Stomach smooth muscle (tissue), 2 donors: Measurements from ENCODE around the gene SHANK1.
A peak's percentile ranks its signal among the peaks of the same experiment; 100 is the strongest.

ENCODE experiments used
- H3K27ac ChIP-seq: one replicate; pipeline ENCODE4 v1.7.0; 2013; ENCODE audit warnings: mild to moderate bottlenecking, low read length, inconsistent platforms
- H3K27me3 ChIP-seq, 2 donors: one replicate each; pipeline ENCODE4 v1.7.0; 2013; ENCODE audit warnings: low read length in 2 of 2; ENCODE audit not compliant: insufficient read depth in 2 of 2, control insufficient read depth in 1 of 2
- H3K36me3 ChIP-seq, 2 donors: one replicate each; pipeline ENCODE4 v1.7.0; 2013; ENCODE audit warnings: low read length in 2 of 2; ENCODE audit not compliant: control insufficient read depth in 2 of 2, insufficient read depth in 2 of 2
- H3K4me1 ChIP-seq: one replicate; pipeline ENCODE4 v1.7.0; 2013; ENCODE audit warnings: low read length; ENCODE audit not compliant: control insufficient read depth, insufficient read depth
- H3K4me3 ChIP-seq, 2 donors: one replicate each; pipeline ENCODE4 v1.7.0; 2013; ENCODE audit warnings: low read length in 2 of 2
- H3K9ac ChIP-seq, 2 donors: one replicate each; pipeline ENCODE4 v1.7.0; 2013; ENCODE audit warnings: low read length in 2 of 2, mild to moderate bottlenecking in 1 of 2
- H3K9me3 ChIP-seq, 2 donors: one replicate each; pipeline ENCODE4 v1.7.0; 2013; ENCODE audit warnings: low read length in 2 of 2; ENCODE audit not compliant: control insufficient read depth in 2 of 2
- donor health status: healthy.
- donor health status: Pancreatic carcinoma.

The SHANK1 gene

DNA sequence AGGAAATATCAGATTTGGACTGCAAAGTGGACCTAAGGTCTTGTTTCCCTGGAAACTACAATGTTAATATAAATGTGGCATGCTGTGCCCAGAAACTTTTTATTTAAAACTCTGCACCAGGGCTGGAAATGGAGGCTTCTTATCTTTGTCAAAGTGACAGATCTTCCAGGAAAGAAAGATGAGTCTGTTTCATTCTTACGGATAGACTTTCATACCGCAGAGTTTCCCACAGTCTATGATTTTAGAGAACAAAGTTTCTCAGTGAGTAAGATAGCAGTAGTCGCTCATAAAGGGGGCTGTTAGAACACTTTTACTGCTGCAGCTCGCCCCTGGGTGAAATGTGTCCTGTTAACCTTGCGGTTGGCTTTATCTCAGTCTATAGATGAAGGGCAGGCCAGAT, 10.3 kb upstream of the SHANK1 start:
- Histone ChIP-seq H3K9me3 (no peaks in the 10 kb centered on the region), H3K4me1 (peaks cover 14% of the 10 kb centered on the region), H3K9ac (no peak overlapping the region), H3K4me3 (no peak overlapping the region), H3K27ac (no peak overlapping the region), H3K27me3 (peaks cover 16 to 24% of the 10 kb centered on the region in 2 donors), H3K36me3 (no peaks in the 10 kb centered on the region)

DNA sequence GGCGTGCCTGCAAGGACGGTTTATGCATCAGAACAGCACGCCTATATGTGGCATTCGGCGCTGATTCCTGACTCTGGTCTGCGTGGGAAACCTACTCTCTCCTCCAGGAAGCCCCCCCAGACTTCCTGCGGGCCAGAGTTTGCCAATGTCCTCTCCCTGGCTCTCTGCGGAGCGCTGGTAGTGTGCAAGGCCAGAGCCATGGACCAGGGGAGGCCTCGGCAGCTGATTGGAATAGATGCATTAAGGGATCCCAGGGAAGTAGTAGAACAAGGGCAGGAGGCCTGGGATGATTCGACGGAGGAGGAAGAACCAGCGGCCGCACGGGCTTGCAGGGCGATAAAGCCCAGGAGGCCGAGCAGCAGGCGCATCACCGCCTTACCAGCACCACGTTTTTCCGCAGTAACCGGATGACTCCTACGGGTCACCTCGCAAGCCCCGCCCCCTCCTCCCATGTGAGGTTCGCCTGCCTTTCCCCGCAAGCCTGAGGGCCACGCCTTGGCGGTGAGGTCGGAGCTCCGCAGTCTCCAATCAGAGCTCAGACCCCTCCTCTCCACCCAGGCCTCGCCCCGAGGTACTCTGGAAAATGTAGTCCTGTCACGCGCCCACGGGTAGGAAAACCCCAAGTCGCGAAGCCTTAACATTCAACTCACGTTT, 8.6 kb upstream of the SHANK1 start:
- H3K4me3 ChIP-seq, result peak overlapping the region in 1 of 2 donors; percentile 22
- H3K9me3 ChIP-seq, result no peaks in the 10 kb centered on the region
- peaks cover 21 to 27% of the 10 kb centered on the region in 2 donors for H3K27me3 ChIP-seq
- H3K9ac ChIP-seq, result no peak overlapping the region
- no peak overlapping the region for H3K27ac ChIP-seq
- peaks cover 22% of the 10 kb centered on the region for H3K4me1 ChIP-seq
- H3K36me3 ChIP-seq, result no peaks in the 10 kb centered on the region

DNA sequence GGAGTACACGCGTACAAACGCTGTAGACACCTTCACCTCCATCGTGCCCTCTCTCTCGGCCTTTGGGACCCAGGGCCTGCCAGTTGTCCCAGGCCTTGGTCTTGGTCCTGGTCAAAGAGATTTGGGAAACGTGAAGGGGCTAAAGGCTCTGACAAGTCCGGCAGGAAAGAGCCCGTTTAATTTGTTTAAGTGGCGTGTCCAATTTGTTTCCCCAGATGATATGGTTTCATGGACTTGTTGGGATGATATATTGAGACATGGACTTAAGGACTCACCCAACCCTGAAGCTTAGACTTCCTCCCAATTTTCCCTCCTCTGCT, 6.3 kb upstream of the SHANK1 start:
- peaks cover 25% of the 10 kb centered on the region for H3K4me1 ChIP-seq
- no peaks in the 10 kb centered on the region for H3K36me3 ChIP-seq
- H3K9ac ChIP-seq, result peak overlapping the region in 1 of 2 donors; percentile 75
- H3K27ac ChIP-seq, result no peak overlapping the region
- H3K4me3 ChIP-seq, result peak overlapping the region; percentile 67 to 78
- no peaks in the 10 kb centered on the region for H3K9me3 ChIP-seq
- peaks cover 26 to 35% of the 10 kb centered on the region in 2 donors for H3K27me3 ChIP-seq

DNA sequence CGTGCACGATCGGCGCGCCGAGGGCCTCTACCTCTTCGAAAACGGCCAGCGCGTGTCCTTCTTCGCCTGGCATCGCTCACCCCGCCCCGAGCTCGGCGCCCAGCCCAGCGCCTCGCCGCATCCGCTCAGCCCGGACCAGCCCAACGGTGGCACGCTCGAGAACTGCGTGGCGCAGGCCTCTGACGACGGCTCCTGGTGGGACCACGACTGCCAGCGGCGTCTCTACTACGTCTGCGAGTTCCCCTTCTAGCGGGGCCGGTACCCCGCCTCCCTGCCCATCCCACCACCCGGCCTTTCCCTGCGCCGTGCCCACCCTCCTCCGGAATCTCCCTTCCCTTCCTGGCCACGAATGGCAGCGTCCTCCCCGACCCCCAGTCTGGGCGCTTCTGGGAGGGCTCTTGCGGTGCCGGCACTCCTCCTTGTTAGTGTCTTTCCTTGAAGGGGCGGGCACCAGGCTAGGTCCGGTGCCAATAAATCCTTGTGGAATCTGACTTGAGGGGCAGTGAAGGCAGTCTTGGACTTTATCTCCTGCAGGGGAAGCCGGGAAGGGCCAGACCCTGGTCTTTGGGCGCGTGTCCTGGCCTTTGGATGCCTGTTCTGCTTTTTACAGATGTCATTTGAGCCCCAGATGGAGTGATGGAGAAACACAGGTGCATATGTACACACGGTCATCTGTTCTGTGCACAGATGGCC, 5.8 kb upstream of the SHANK1 start:
- Histone ChIP-seq H3K36me3 (no peaks in the 10 kb centered on the region), H3K27me3 (peaks cover 29 to 36% of the 10 kb centered on the region in 2 donors), H3K9ac (peak overlapping the region; percentile 68 to 75), H3K9me3 (no peaks in the 10 kb centered on the region), H3K4me3 (peak overlapping the region; percentile 67 to 78), H3K4me1 (peaks cover 25% of the 10 kb centered on the region), H3K27ac (no peak overlapping the region)

DNA sequence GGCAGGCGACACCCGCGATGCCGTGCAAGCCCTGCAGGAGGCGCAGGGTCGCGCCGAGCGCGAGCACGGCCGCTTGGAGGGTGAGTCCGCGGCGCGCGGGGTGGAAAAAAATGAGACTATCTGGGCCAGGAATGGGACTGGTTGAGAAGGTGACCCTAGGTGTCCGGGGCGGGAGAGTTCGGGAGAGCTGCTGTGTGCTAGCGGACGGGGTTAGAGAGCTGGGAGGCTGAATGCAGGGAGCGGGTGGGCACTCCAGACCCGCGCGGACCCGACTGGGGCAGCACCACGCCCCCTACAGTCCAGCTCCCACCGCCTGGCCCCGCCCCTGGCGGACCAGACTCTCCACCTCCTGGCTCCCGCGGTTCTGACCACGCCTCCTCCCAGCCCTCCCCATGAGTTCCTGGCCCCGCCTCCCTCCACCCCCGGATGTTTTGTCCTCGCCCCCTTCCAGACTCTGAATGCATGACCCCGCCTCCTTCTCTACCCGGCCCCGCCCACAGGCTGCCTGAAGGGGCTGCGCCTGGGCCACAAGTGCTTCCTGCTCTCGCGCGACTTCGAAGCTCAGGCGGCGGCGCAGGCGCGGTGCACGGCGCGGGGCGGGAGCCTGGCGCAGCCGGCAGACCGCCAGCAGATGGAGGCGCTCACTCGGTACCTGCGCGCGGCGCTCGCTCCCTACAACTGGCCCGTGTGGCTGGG, 5.1 kb upstream of the SHANK1 start:
- H3K4me3 ChIP-seq, result peak overlapping the region; percentile 70 to 78
- no peak overlapping the region for H3K27ac ChIP-seq
- H3K36me3 ChIP-seq, result no peaks in the 10 kb centered on the region
- H3K9me3 ChIP-seq, result no peaks in the 10 kb centered on the region
- peaks cover 25% of the 10 kb centered on the region for H3K4me1 ChIP-seq
- peaks cover 30 to 39% of the 10 kb centered on the region in 2 donors for H3K27me3 ChIP-seq
- peak overlapping the region; percentile 68 to 75 for H3K9ac ChIP-seq

DNA sequence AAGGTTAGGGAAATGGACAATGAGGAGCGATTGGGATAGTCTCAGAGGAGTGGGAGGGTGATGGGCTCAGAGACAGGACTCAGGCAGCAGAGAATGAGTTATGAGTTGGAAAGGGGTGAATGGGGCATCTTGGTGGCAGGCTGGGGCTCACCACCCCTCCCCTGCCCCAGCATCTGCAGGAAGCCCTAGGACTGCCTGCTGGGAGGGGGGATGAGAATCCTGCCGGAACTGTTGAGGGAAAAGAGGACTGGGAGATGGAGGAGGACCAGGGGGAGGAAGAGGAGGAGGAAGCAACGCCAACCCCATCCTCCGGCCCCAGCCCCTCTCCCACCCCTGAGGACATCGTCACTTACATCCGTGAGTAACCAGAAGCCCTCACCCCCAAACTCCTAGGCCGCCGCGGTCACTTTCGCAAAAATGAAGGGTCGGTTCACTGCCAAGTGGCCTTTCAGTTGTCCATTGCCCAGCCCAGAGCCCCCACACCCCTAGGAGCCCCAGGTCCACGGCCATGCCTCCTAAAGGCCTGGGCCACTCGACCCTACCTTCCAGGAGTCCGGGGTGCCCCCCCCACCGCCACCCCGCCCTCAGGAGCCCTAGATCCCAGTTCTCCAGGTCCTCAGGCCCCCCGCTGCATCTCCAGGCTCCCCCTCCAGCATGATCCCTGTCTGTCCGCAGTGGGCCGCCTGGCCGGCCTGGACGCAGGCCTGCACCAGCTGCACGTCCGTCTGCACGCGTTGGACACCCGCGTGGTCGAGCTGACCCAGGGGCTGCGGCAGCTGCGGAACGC, 4.3 kb upstream of the SHANK1 start:
- H3K27me3 ChIP-seq, result peaks cover 30 to 39% of the 10 kb centered on the region in 2 donors
- H3K4me3 ChIP-seq, result peak overlapping the region; percentile 70 to 78
- peaks cover 27% of the 10 kb centered on the region for H3K4me1 ChIP-seq
- no peak overlapping the region for H3K27ac ChIP-seq
- H3K9me3 ChIP-seq, result no peaks in the 10 kb centered on the region
- H3K36me3 ChIP-seq, result no peaks in the 10 kb centered on the region
- peak overlapping the region; percentile 21 to 38 for H3K9ac ChIP-seq

DNA sequence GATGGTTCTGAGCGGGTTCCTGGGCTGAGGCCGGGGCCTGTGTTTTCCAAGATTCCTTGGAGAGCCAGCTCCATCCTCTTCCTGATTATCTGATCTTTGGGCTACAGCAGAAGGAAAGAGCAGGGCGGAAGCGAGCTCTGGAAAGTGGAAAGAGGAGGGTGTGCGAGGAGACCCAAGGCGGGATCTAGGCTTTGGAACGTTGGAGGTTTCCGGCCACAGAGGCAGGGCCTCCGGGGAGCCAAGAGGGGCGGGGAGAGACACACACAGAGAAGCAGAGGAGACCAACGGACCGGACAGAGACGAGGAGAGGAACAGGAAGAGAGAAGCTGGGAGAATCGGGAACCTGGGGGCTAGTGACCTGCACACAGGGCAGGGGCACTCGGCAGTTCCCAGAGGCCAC, 3.5 kb upstream of the SHANK1 start, which contains the start of gene CLEC11A:
CLEC11A (plus strand) TSS at position 296 of the 400 bp plus-strand sequence. CDS start 162 bp downstream, outside the sequence.
- H3K27me3 ChIP-seq, result peaks cover 29 to 35% of the 10 kb centered on the region in 2 donors

DNA sequence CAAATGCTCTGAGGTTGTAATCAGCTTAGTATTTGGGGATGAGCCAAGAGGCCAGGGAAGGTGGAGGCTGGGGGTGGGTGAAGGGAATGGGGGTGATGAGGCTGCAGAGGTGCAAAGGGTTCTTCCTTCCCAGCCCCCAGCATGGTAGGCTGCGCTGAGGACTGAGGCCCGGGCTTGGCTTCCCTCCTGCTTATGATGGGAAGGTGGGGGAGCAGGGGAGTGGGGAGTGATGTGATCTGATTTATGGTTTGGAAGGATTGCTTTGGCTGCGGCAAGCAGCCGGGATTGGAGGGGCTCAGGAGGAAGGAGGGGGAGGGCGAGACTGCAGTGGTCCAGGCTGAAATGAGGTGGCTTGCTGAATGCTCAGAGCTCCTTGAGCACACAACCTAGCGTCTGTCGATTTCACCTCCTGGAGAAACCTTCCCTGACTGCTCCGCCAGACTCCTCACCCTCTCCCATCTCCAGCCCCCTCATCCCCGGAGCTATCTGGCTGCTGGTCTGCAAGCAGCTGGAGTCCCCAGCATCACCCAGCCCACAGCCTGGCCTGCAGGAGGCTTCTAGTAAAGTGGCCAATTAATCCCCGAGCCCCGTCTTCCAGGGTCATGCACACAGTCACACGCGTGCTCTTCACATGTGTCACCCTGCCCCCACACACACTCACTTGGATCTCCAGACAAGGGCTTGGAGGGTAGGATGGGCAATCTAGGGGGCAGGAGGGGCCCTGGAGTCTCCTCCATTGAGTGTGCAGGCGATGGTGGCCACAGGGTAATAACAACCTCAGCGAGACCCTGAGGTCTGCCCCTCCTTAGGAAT, 2.8 kb upstream of the SHANK1 start:
- Histone ChIP-seq H3K4me3 (peak overlapping the region in 1 of 2 donors; percentile 59), H3K27me3 (peaks cover 29 to 35% of the 10 kb centered on the region in 2 donors), H3K4me1 (peaks cover 30% of the 10 kb centered on the region), H3K27ac (no peak overlapping the region), H3K36me3 (no peaks in the 10 kb centered on the region), H3K9me3 (no peaks in the 10 kb centered on the region), H3K9ac (no peak overlapping the region)

More for the DNA sequence above, 3.5 kb upstream of the SHANK1 start, which contains the start of gene CLEC11A:
- Histone ChIP-seq H3K4me1 (peaks cover 31% of the 10 kb centered on the region), H3K9me3 (no peaks in the 10 kb centered on the region), H3K4me3 (peak within 1 kb of the TSS; percentile 70 to 78), H3K27ac (peak within 1 kb of the TSS; percentile 24), H3K9ac (peak within 1 kb of the TSS; percentile 21 to 38), H3K36me3 (no peaks in the 10 kb centered on the region)

DNA sequence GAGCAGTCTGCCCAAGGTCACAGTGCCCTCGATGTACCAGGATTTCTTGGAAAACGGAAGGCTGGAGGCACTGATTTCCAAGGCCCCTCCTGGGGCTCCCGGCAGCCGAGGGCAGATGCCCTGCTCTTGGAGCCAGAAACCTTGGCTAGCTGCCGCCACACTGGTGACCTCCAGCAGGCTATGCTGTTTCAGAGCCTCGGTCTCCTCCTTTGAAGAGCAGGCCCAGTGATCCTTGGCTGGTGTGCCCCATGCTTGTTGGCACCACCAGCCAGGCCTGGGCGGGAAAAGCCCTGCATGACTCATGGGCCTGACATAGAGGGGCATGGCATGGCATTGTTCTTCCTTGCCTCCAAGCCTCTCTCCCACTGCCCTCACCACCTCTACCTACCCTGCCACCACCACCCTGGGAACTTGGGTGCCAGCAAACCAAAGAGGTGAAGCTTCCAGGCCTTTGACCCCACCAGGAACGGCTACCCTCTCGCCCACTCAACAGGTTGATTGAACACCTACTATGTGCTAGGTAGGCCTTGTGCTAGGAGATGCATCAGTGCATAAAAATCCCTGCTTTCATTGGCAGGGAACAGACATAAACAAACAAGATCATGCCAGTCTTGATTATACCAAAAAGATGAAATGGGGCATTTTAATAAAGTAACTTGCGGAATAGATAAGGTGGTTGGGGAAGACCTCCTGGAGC, 2.0 kb upstream of the SHANK1 start:
- H3K9me3 ChIP-seq, result no peaks in the 10 kb centered on the region
- no peaks in the 10 kb centered on the region for H3K36me3 ChIP-seq
- no peak overlapping the region for H3K9ac ChIP-seq
- peaks cover 29 to 33% of the 10 kb centered on the region in 2 donors for H3K27me3 ChIP-seq
- no peak overlapping the region for H3K4me3 ChIP-seq
- H3K27ac ChIP-seq, result no peak overlapping the region
- peaks cover 30% of the 10 kb centered on the region for H3K4me1 ChIP-seq
